K562 (cell line): Measurements from ENCODE around the gene PHF20. TPM values are rescaled to one million over a fixed set of nuclear protein-coding genes. Genes with fewer than 3 reads are reported as not detected.

Experiments used
- CEBPG ChIP-seq, 3 experiments: fragments of 200-800 bp in 1 of 3; sonication (Bioruptor generic) in 1 of 3; sonication (generic) in 1 of 3; formaldehyde crosslinking in 1 of 3; IDR thresholded peaks in 2 of 3; conservative IDR thresholded peaks in 1 of 3; 2 replicates each; pipeline versions ENCODE4 v1.6.1 to v1.8.0; 2016 to 2022; ENCODE audit warnings: missing compliant biosample characterization in 2 of 3, missing genetic modification characterization in 2 of 3, mild to moderate bottlenecking in 1 of 3, missing genetic modification reagents in 1 of 3
- MGA ChIP-seq: fragments of 450-650 bp; IDR thresholded peaks from 2 replicates; pipeline ENCODE4 v1.6.1; 2016; ENCODE audit warnings: mild to moderate bottlenecking, moderate library complexity
- PCBP1 ChIP-seq: fragments of 200-400 bp; formaldehyde crosslinking; IDR thresholded peaks from 2 replicates; pipeline ENCODE4 v1.6.1; 2018; ENCODE audit warnings: mild to moderate bottlenecking, low read depth, low read length; ENCODE audit not compliant: poor library complexity, severe bottlenecking
- POU5F1 ChIP-seq: fragments of 150-350 bp; IDR thresholded peaks from 2 replicates; pipeline ENCODE4 v1.6.1; 2014; ENCODE audit warnings: borderline replicate concordance, low read length, low read depth, mild to moderate bottlenecking; ENCODE audit not compliant: partially characterized antibody
- SPI1 ChIP-seq: IDR thresholded peaks from 2 replicates; pipeline ENCODE4 v1.6.1; 2011; ENCODE audit warnings: low read depth, low read length, control low read depth, borderline replicate concordance
- TEAD2 ChIP-seq: fragments of 450-650 bp; IDR thresholded peaks from 2 replicates; pipeline ENCODE4 v1.6.1; 2016; ENCODE audit warnings: missing genetic modification characterization, control low read depth, missing compliant biosample characterization
- YY1 ChIP-seq, 3 experiments: IDR thresholded peaks; 2 replicates each; pipeline ENCODE4 v1.6.1; 2011; ENCODE audit warnings: low read length in 2 of 3, mild to moderate bottlenecking in 2 of 3, moderate library complexity in 2 of 3, borderline replicate concordance in 1 of 3, control low read depth in 1 of 3, low read depth in 1 of 3; ENCODE audit not compliant: insufficient read depth in 3 of 3, insufficient replicate concordance in 2 of 3, control insufficient read depth in 1 of 3, insufficient read length in 1 of 3; ENCODE audit errors: extremely low read depth in 1 of 3
- ZFP36 ChIP-seq: fragments of 150-350 bp; IDR thresholded peaks from 2 replicates; pipeline ENCODE4 v1.6.1; 2018; ENCODE audit warnings: low read length, low read depth; ENCODE audit not compliant: partially characterized antibody
- ZNF165 ChIP-seq: fragments of 250-450 bp; sonication (Bioruptor Pico); IDR thresholded peaks from 2 replicates; pipeline ENCODE4 v1.4.0; 2020; ENCODE audit warnings: borderline replicate concordance
- ZNF232 ChIP-seq: sonication (generic); formaldehyde crosslinking; IDR thresholded peaks from 2 replicates; pipeline ENCODE4 v1.8.0; 2022; ENCODE audit warnings: mild to moderate bottlenecking, missing genetic modification reagents
- polyA plus RNA-seq, 8 experiments: library from polyadenylated mRNA; depleted of rRNA in 4 of 8; stranded (reverse) in 5 of 8; unstranded in 3 of 8; fragments of >200 nt; fragmentation: Nextera tagmentation in 2 of 8; fragmentation: Illumina TruSeq in 1 of 8; extraction: Ambion mirVana in 2 of 8; extraction: Trizol in 1 of 8; gene quantifications; 2 replicates each; pipeline versions ENCODE4 v1.2.1 to v1.2.3, GENCODE V29; 2011 to 2014; ENCODE audit warnings: inconsistent platforms in 1 of 8, missing spikeins in 1 of 8
- total RNA-seq, 7 experiments: library from RNA; depleted of rRNA in 6 of 7; stranded (reverse); fragments of >200 nt in 6 of 7; fragmentation: Illumina TruSeq in 2 of 7; extraction: Trizol in 2 of 7; gene quantifications; 2 replicates each; pipeline versions ENCODE4 v1.2.1 to v1.2.3, GENCODE V29; 2011 to 2021; ENCODE audit warnings: low replicate concordance in 1 of 7

PHF20 gene
- total and polyA plus RNA-seq, 9 of the 15 experiments (the other 6 are each of a cell fraction or from before 2014, with no cell fraction given): 49.9 to 196 (median 70.7) TPM

- TF ChIP-seq MGA: no peak
- TF ChIP-seq POU5F1: no peak
- no peak for TF ChIP-seq ZNF165
- TF ChIP-seq YY1 (IDR thresholded peaks at IDR 0.05; ENCODE audit: borderline replicate concordance in 1 of 3, control insufficient read depth in 1 of 3, extremely low read depth in 1 of 3, insufficient read depth in 3 of 3, insufficient read length in 1 of 3, insufficient replicate concordance in 2 of 3, low read depth in 1 of 3, low read length in 2 of 3): peak in 1 of 3 experiments; percentile 22
- TF ChIP-seq ZFP36: peak; percentile 49
- TF ChIP-seq SPI1: peak; percentile 11; the same call in 1 of the 2 replicates
- TF ChIP-seq PCBP1: no peak
- TF ChIP-seq ZNF232: no peak
- TF ChIP-seq CEBPG (CRISPR knock-in tag; IDR thresholded peaks at IDR 0.05): no peak
- TF ChIP-seq CEBPG (tag; conservative IDR thresholded peaks at IDR 0.05 in 1 of 2, IDR thresholded peaks at IDR 0.05 in 1 of 2): no peak
- TF ChIP-seq TEAD2 (tag): no peak
Observed at GRCh38 chr20:35981969-35982368, 210.2 kb downstream of the PHF20 start (continued).
